GM21529 (cell line): ENCODE results near the gene SNX18.
"Not testable (repeated sequence)": the region's sequence is repeated elsewhere in the genome, so short reads cannot be mapped to it uniquely, and the experiment has no call there.

Experiments used
- ATAC-seq: cut with Tn5 transposase; IDR thresholded peaks from one replicate; pipeline ENCODE4 v1.9.1; 2021; ENCODE audit not compliant: unreplicated experiment

SNX18 gene

GRCh38 chr5:54517512-54518145 is at the start of gene SNX18:
Gene SNX18, plus strand, starts transcription at chr5:54517759. Its CDS starts 194 bp downstream, at chr5:54517953.
- peak; percentile 95 for ATAC-seq

- ATAC-seq, result peak; percentile 87
These were observed 47.9 kb upstream of the SNX18 start for GRCh38 chr5:54469622-54470021.

GRCh38 chr5:54470128-54470527 is 47.4 kb upstream of the SNX18 start:
- no peak for ATAC-seq

GRCh38 chr5:54470677-54471076 is 46.9 kb upstream of the SNX18 start:
- no peak for ATAC-seq

GRCh38 chr5:54471398-54471797 is 46.2 kb upstream of the SNX18 start:
- ATAC-seq, result no peak

- no peak for ATAC-seq
These were observed 40.9 kb upstream of the SNX18 start for GRCh38 chr5:54476682-54477081.

GRCh38 chr5:54477941-54478478 is 39.5 kb upstream of the SNX18 start:
- no peak for ATAC-seq

GRCh38 chr5:54480296-54480695 is 37.3 kb upstream of the SNX18 start:
- no peak for ATAC-seq

- ATAC-seq, result no peak
These were observed 33.2 kb upstream of the SNX18 start for GRCh38 chr5:54484219-54484894.

GRCh38 chr5:54485659-54486058 is 31.9 kb upstream of the SNX18 start:
- ATAC-seq, result not testable (repeated sequence)

- ATAC-seq, result not testable (repeated sequence)
These were observed 27.9 kb upstream of the SNX18 start for GRCh38 chr5:54489648-54489979.

GRCh38 chr5:54491326-54491725 is 26.2 kb upstream of the SNX18 start:
- ATAC-seq, result no peak

- ATAC-seq, result no peak
These were observed 25.4 kb upstream of the SNX18 start for GRCh38 chr5:54492178-54492577.

GRCh38 chr5:54495027-54495426 is 22.5 kb upstream of the SNX18 start:
- ATAC-seq, result no peak

GRCh38 chr5:54514291-54514690 is 3.3 kb upstream of the SNX18 start:
- ATAC-seq, result no peak

- no peak for ATAC-seq
These were observed 2.6 kb upstream of the SNX18 start for GRCh38 chr5:54514841-54515432.

- ATAC-seq, result no peak
These were observed 1.9 kb upstream of the SNX18 start for GRCh38 chr5:54515634-54516033.

- no peak for ATAC-seq
These were observed 1.4 kb upstream of the SNX18 start for GRCh38 chr5:54516051-54516655.

GRCh38 chr5:54517174-54517511 is 416 bp upstream of the SNX18 start:
- ATAC-seq, result peak; percentile 0

GRCh38 chr5:54518146-54518817 is 723 bp downstream of the SNX18 start:
- peak; percentile 32 for ATAC-seq

GRCh38 chr5:54518818-54519508 is 1.4 kb downstream of the SNX18 start:
- ATAC-seq, result no peak
